ENCODE measurements around the gene CEP162. TPM values are rescaled to one million over a fixed set of nuclear protein-coding genes. Genes with fewer than 3 reads are reported as not detected.

The CEP162 gene
- total RNA-seq, 1 donor, result 6.3 TPM

Other genes starting within 250 kb of the CEP162 start
- 0.10 TPM for gene MRAP2, start 193.9 kb downstream of the CEP162 start, total RNA-seq

All from mononuclear cell (primary cell).